WTC11 (cell line): ENCODE measurements around the gene MT1G. TPM values are rescaled to one million over a fixed set of nuclear protein-coding genes. Genes with fewer than 3 reads are reported as not detected.

ENCODE experiments used
- ATAC-seq: fragments of 200-7000 bp; cut with Tn5 transposase; 2 replicates; pipeline ENCODE4 v1.10.0; 2021; ENCODE audit warnings: mild to moderate bottlenecking, moderate library complexity
- CTCF ChIA-PET: fragments of 300-600 bp; sonication (Branson Sonifier 250); formaldehyde crosslinking; loops from one replicate; lab custom pipeline; 2021; ENCODE audit warnings: antibody characterized with exemption; lab: Charles Lee
- POLR2A ChIA-PET: fragments of 350-600 bp; sonication (Branson Sonifier 250); formaldehyde crosslinking; loops from one replicate; lab custom pipeline; 2021; ENCODE audit warnings: antibody characterized with exemption; lab: Charles Lee
- DNase-seq: peaks from one replicate; pipeline ENCODE4 v3.0.0; 2021; ENCODE audit warnings: low spot score
- H3K27ac Mint-ChIP-seq: 2 replicates; pipeline ENCODE4 v1.8.0; 2021; ENCODE audit warnings: mixed read lengths
- H3K27me3 Mint-ChIP-seq: 2 replicates; pipeline ENCODE4 v1.8.0; 2021; ENCODE audit warnings: low read depth, mild to moderate bottlenecking, moderate library complexity, mixed read lengths
- H3K36me3 Mint-ChIP-seq: 2 replicates; pipeline ENCODE4 v1.8.0; 2021; ENCODE audit warnings: mixed read lengths
- H3K4me1 Mint-ChIP-seq: 2 replicates; pipeline ENCODE4 v1.8.0; 2022; ENCODE audit warnings: mixed read lengths
- H3K4me3 Mint-ChIP-seq: 2 replicates; pipeline ENCODE4 v1.8.0; 2021; ENCODE audit warnings: mild to moderate bottlenecking, moderate library complexity, mixed read lengths
- H3K9me3 Mint-ChIP-seq: 2 replicates; pipeline ENCODE4 v1.8.0; 2021; ENCODE audit warnings: mixed read lengths
- ATF1 ChIP-seq: sonication (generic); formaldehyde crosslinking; IDR thresholded peaks from 2 replicates; pipeline ENCODE4 v1.8.1; 2023; ENCODE audit warnings: mild to moderate bottlenecking, moderate library complexity, missing genetic modification reagents
- ELF4 ChIP-seq: sonication (generic); formaldehyde crosslinking; IDR thresholded peaks from 2 replicates; pipeline ENCODE4 v1.8.1; 2022; ENCODE audit warnings: low read depth, mild to moderate bottlenecking, moderate library complexity, missing genetic modification reagents
- EMX1 ChIP-seq: fragments of 250-450 bp; sonication (Bioruptor Pico); IDR thresholded peaks from 2 replicates; pipeline ENCODE4 v1.8.0; 2021; ENCODE audit warnings: mild to moderate bottlenecking
- ETV6 ChIP-seq: sonication (generic); formaldehyde crosslinking; IDR thresholded peaks from 2 replicates; pipeline ENCODE4 v1.8.1; 2022; ENCODE audit warnings: mild to moderate bottlenecking, missing genetic modification reagents
- FOXK1 ChIP-seq: sonication (generic); formaldehyde crosslinking; IDR thresholded peaks from 2 replicates; pipeline ENCODE4 v1.8.0; 2022; ENCODE audit warnings: mild to moderate bottlenecking, moderate library complexity, missing genetic modification reagents
- JUN ChIP-seq: sonication (generic); formaldehyde crosslinking; IDR thresholded peaks from 2 replicates; pipeline ENCODE4 v1.8.0; 2023; ENCODE audit warnings: mild to moderate bottlenecking, missing genetic modification reagents
- NFATC4 ChIP-seq: fragments of 250-450 bp; sonication (Bioruptor Pico); IDR thresholded peaks from 2 replicates; pipeline ENCODE4 v1.9.0; 2021; ENCODE audit warnings: mild to moderate bottlenecking
- NR2C2 ChIP-seq: sonication (generic); formaldehyde crosslinking; IDR thresholded peaks from 2 replicates; pipeline ENCODE4 v1.8.0; 2022; ENCODE audit warnings: mild to moderate bottlenecking, missing genetic modification reagents
- SP1 ChIP-seq: sonication (generic); formaldehyde crosslinking; conservative IDR thresholded peaks from 2 replicates; pipeline ENCODE4 v1.8.1; 2022; ENCODE audit warnings: missing genetic modification reagents
- TP53 ChIP-seq: sonication (generic); formaldehyde crosslinking; IDR thresholded peaks from 2 replicates; pipeline ENCODE4 v1.8.1; 2023; ENCODE audit warnings: mild to moderate bottlenecking, missing genetic modification reagents
- ZNF416 ChIP-seq: fragments of 250-450 bp; sonication (Bioruptor Pico); IDR thresholded peaks from 2 replicates; pipeline ENCODE4 v1.9.0; 2021; ENCODE audit warnings: mild to moderate bottlenecking, inconsistent platforms
- total RNA-seq: library from RNA; stranded (reverse); gene quantifications from 3 replicates; pipeline ENCODE4 v1.2.3, GENCODE V29; 2021
- TF ChIP-seq, protein P1 (sequence below): fragments of 250-450 bp; sonication (Bioruptor Pico); IDR thresholded peaks from 2 replicates; pipeline ENCODE4 v1.9.0; 2021; ENCODE audit warnings: mild to moderate bottlenecking, borderline replicate concordance
- TF ChIP-seq, protein P2 (sequence below): sonication (generic); formaldehyde crosslinking; IDR thresholded peaks from 2 replicates; pipeline ENCODE4 v1.8.1; 2022; ENCODE audit warnings: mild to moderate bottlenecking, missing genetic modification reagents, moderate library complexity, borderline replicate concordance
- TF ChIP-seq, protein P3 (sequence below): fragments of 250-450 bp; sonication (Bioruptor Pico); IDR thresholded peaks from 2 replicates; pipeline ENCODE4 v1.8.0; 2021; ENCODE audit warnings: mild to moderate bottlenecking

Gene MT1G
- total RNA-seq, 1 experiment from 2014 or later = 333 TPM

DNA sequence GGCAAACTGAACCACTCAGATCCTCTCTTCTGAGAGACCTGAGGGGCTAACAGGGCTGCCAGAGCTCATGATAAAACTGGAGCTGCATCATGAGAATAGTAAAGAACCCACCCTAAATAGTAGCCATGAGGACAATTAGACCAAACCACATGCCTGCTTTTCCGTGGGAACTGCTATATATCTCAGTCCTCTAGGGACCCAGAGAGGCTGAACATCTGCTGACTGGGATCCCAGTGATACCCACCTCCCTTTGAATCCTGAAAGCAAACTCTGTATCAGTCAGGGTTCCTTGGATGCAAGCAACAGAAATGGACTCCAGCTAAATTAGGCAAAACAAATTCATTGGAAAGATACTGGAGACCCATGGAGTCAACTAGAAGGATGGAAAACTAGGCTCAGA lies 20.9 kb upstream of the MT1G start (continued):
- TF ChIP-seq NR2C2 (no peak), TP53 (CRISPR knock-in tag) (no peak), FOXK1 (CRISPR knock-in tag) (no peak)

DNA sequence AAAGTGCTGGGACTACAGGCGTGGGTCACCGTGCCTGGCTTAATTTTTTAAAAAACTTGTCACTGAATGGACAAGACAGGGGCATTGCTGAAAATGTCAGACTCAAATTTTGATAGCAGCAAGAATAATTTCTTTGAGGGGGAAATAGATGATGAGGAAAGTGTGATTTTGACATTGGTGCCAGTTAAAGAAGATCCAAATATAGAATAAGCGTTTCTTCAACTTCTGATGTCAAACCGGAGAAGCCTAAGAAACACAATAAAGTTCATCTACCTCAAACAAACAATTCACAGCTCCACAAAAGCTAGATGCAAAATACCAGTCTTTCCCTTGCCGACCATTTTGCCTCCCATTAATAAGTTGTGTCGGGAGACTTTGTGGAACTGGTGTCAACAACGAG lies 18.9 kb upstream of the MT1G start:
- DNase-seq (no peak), ATAC-seq (no peak)
- POLR2A ChIA-PET = interaction anchor here (0.7 to 1.8 kb wide), 3 partner anchors 11 to 246 kb away, joined by 4 to 5 read pairs (median 4); partner anchors contain the start of gene MT1E
- Mint-ChIP-seq H3K27ac (no peak overlapping the region), H3K9me3 (peaks cover 16% of the 10 kb centered on the region), H3K4me3 (no peak overlapping the region), H3K27me3 (peaks cover 5% of the 10 kb centered on the region), H3K36me3 (peaks cover 30% of the 10 kb centered on the region), H3K4me1 (peaks cover 21% of the 10 kb centered on the region)
- CTCF ChIA-PET = no interaction called here
- no peak for TF ChIP-seq JUN
- TF ChIP-seq ETV6 (CRISPR knock-in tag) = no peak

DNA sequence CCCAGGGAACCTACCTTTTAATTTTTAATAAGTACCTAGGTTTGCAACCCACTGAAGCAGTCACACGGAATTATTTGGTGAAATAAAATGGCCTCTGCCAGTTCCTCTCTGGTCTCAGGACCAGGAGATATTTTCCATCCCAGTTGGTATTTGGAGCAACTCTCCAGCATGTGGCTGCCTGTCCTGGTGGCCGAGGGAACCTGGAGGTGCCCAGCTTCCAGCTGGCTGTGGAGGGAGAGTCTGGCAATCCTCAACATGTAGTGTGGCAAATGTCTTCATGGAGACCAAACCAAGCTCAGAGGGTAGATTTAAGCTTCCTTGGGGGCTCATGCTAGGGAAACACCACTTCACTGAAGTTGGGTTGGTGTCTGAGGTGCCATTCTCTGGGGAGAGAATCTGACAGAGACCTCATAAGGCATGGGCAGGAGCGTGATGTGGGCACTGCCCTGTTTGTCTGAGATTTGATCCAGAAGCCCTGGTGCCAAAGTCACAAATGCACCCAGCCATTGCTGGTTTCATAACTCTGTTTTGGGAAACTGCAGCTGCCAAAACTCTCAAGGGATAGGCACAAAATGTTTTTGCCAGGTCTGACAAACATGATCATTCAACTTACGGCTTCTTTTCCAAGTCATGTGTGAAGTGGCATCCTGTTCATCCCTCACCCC lies 17.2 kb upstream of the MT1G start:
- Mint-ChIP-seq H3K9me3 (peaks cover 11% of the 10 kb centered on the region), H3K4me1 (peaks cover 31% of the 10 kb centered on the region), H3K36me3 (peaks cover 30% of the 10 kb centered on the region), H3K27ac (0 out of 2 replicates have a peak overlapping the region, but pooled peaks have one; percentile 9), H3K27me3 (peaks cover 17% of the 10 kb centered on the region), H3K4me3 (no peak overlapping the region)
- ChIA-PET POLR2A (interaction anchor here (1.3 to 4.4 kb wide), 4 partner anchors 9 to 59 kb away, joined by 3 to 44 read pairs (median 10); partner anchors contain the start of genes MT1E, MT1G and MT1H), CTCF (interaction anchor here (1.0 to 1.5 kb wide), 2 partner anchors 11 to 17 kb away, joined by 3 to 4 read pairs; no protein-coding TSS in a partner anchor)
- TF ChIP-seq, protein P1, sequence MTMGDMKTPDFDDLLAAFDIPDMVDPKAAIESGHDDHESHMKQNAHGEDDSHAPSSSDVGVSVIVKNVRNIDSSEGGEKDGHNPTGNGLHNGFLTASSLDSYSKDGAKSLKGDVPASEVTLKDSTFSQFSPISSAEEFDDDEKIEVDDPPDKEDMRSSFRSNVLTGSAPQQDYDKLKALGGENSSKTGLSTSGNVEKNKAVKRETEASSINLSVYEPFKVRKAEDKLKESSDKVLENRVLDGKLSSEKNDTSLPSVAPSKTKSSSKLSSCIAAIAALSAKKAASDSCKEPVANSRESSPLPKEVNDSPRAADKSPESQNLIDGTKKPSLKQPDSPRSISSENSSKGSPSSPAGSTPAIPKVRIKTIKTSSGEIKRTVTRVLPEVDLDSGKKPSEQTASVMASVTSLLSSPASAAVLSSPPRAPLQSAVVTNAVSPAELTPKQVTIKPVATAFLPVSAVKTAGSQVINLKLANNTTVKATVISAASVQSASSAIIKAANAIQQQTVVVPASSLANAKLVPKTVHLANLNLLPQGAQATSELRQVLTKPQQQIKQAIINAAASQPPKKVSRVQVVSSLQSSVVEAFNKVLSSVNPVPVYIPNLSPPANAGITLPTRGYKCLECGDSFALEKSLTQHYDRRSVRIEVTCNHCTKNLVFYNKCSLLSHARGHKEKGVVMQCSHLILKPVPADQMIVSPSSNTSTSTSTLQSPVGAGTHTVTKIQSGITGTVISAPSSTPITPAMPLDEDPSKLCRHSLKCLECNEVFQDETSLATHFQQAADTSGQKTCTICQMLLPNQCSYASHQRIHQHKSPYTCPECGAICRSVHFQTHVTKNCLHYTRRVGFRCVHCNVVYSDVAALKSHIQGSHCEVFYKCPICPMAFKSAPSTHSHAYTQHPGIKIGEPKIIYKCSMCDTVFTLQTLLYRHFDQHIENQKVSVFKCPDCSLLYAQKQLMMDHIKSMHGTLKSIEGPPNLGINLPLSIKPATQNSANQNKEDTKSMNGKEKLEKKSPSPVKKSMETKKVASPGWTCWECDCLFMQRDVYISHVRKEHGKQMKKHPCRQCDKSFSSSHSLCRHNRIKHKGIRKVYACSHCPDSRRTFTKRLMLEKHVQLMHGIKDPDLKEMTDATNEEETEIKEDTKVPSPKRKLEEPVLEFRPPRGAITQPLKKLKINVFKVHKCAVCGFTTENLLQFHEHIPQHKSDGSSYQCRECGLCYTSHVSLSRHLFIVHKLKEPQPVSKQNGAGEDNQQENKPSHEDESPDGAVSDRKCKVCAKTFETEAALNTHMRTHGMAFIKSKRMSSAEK (CRISPR knock-in tag) = no peak
- 0 out of 2 replicates have a peak, but pooled peaks have one; percentile 23 for TF ChIP-seq EMX1 (CRISPR knock-in tag)
- TF ChIP-seq ELF4 (CRISPR knock-in tag) = no peak
- TF ChIP-seq ATF1 = no peak
- TF ChIP-seq NR2C2 = no peak
- TF ChIP-seq NFATC4 = no peak
- DNase-seq = no peak
- ATAC-seq = no peak

DNA sequence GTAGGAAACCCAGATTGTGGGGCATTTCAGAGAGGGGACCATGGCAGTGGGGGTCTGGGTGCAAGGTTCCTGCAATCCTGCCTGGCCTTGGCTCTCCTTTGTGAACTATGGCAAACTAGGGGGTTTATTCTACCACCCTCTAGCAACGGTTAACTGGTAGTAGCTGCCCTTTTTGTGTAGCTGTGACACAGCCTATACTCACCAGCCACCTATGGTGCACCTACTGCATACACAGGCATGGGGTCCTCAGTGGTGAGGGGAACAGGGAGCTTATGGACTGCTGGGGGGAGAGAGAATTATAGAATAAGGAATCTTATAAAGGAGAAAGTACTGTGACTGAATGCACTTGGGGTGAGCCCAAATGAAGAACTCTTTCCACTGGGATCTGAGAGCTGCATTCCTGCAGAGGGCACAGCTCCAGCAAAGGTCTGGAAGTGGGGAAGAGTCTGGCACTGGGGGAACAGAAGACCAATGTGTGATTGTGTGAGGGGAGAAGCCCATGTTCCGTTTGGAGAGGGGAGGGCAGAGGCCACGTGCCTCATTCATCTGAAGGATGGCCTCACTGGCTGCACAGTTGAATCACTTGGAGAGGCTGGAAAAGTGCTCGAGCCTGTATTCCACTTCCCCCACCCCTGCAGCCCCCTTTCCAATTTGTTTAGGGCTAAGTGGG lies 16.5 kb upstream of the MT1G start:
- Mint-ChIP-seq H3K27ac (0 out of 2 replicates have a peak overlapping the region, but pooled peaks have one; percentile 81), H3K9me3 (peaks cover 11% of the 10 kb centered on the region), H3K4me3 (peak overlapping the region; percentile 88), H3K27me3 (peaks cover 17% of the 10 kb centered on the region), H3K36me3 (peaks cover 30% of the 10 kb centered on the region), H3K4me1 (peaks cover 31% of the 10 kb centered on the region)
- CTCF ChIA-PET = interaction anchor here (1.0 to 1.5 kb wide), 2 partner anchors 11 to 17 kb away, joined by 3 to 4 read pairs; no protein-coding TSS in a partner anchor
- DNase-seq (no peak), ATAC-seq (no peak)
- peak; percentile 57; the same call in 1 of the 2 replicates for TF ChIP-seq EMX1 (CRISPR knock-in tag)
- TF ChIP-seq SP1 (CRISPR knock-in tag) = no peak
- TF ChIP-seq, protein P2, sequence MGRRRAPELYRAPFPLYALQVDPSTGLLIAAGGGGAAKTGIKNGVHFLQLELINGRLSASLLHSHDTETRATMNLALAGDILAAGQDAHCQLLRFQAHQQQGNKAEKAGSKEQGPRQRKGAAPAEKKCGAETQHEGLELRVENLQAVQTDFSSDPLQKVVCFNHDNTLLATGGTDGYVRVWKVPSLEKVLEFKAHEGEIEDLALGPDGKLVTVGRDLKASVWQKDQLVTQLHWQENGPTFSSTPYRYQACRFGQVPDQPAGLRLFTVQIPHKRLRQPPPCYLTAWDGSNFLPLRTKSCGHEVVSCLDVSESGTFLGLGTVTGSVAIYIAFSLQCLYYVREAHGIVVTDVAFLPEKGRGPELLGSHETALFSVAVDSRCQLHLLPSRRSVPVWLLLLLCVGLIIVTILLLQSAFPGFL = no peak
- TF ChIP-seq, protein P3, sequence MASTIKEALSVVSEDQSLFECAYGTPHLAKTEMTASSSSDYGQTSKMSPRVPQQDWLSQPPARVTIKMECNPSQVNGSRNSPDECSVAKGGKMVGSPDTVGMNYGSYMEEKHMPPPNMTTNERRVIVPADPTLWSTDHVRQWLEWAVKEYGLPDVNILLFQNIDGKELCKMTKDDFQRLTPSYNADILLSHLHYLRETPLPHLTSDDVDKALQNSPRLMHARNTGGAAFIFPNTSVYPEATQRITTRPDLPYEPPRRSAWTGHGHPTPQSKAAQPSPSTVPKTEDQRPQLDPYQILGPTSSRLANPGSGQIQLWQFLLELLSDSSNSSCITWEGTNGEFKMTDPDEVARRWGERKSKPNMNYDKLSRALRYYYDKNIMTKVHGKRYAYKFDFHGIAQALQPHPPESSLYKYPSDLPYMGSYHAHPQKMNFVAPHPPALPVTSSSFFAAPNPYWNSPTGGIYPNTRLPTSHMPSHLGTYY (CRISPR knock-in tag) = no peak
- TF ChIP-seq ZNF416 = peak; percentile 56; the same call in 1 of the 2 replicates
- TF ChIP-seq FOXK1 (CRISPR knock-in tag) = no peak
- POLR2A ChIA-PET = interaction anchor here (1.3 to 4.4 kb wide), 3 partner anchors 8 to 59 kb away, joined by 3 to 44 read pairs (median 14); partner anchors contain the start of genes MT1E, MT1G and MT1H
